Middle frontal gyrus (tissue), 1 donor: Measurements from ENCODE around the gene KITLG.
"Not testable (repeated sequence)": the region's sequence is repeated elsewhere in the genome, so short reads cannot be mapped to it uniquely, and the experiment has no call there.

Experiments
- DNase-seq: peaks from one replicate; pipeline ENCODE4 v3.0.0-alpha.2; 2015; ENCODE audit warnings: low spot score; ENCODE audit errors: extremely low spot score

Gene KITLG

GRCh38 chr12:88580051-88580871 is at the start of gene KITLG:
Gene KITLG, minus strand, starts transcription at chr12:88580471. Its CDS starts 193 bp downstream, at chr12:88580278.
- peak; percentile 46 for DNase-seq

- no peak for DNase-seq
Observed at GRCh38 chr12:88628856-88629509, 48.7 kb upstream of the KITLG start.

- not testable (repeated sequence) for DNase-seq
Observed at GRCh38 chr12:88628035-88628434, 47.8 kb upstream of the KITLG start.

GRCh38 chr12:88627501-88627900 is 47.2 kb upstream of the KITLG start:
- no peak for DNase-seq

GRCh38 chr12:88625356-88625755 is 45.1 kb upstream of the KITLG start:
- DNase-seq = no peak

- no peak for DNase-seq
Observed at GRCh38 chr12:88624911-88625310, 44.6 kb upstream of the KITLG start.

GRCh38 chr12:88623777-88624548 is 43.7 kb upstream of the KITLG start:
- no peak for DNase-seq

GRCh38 chr12:88617352-88617751 is 37.1 kb upstream of the KITLG start:
- no peak for DNase-seq

GRCh38 chr12:88615490-88615889 is 35.2 kb upstream of the KITLG start:
- DNase-seq = no peak

GRCh38 chr12:88604646-88605045 is 24.4 kb upstream of the KITLG start:
- no peak for DNase-seq

GRCh38 chr12:88600272-88600671 is 20.0 kb upstream of the KITLG start:
- no peak for DNase-seq

GRCh38 chr12:88597365-88597764 is 17.1 kb upstream of the KITLG start:
- DNase-seq = no peak

- no peak for DNase-seq
Observed at GRCh38 chr12:88595697-88596096, 15.4 kb upstream of the KITLG start.

GRCh38 chr12:88594780-88595179 is 14.5 kb upstream of the KITLG start:
- no peak for DNase-seq

- DNase-seq = no peak
Observed at GRCh38 chr12:88591343-88591742, 11.1 kb upstream of the KITLG start.

- no peak for DNase-seq
Observed at GRCh38 chr12:88590851-88591250, 10.6 kb upstream of the KITLG start.

GRCh38 chr12:88585077-88585476 is 4.8 kb upstream of the KITLG start:
- DNase-seq = no peak

GRCh38 chr12:88579601-88580050 is 645 bp downstream of the KITLG start:
- DNase-seq = no peak

GRCh38 chr12:88579161-88579517 is 1.1 kb downstream of the KITLG start:
- no peak for DNase-seq

GRCh38 chr12:88578276-88579160 is 1.8 kb downstream of the KITLG start:
- no peak for DNase-seq

GRCh38 chr12:88577537-88577936 is 2.7 kb downstream of the KITLG start:
- DNase-seq = no peak
